Measurements from ENCODE around the gene WDR27.

- no peak for TF ChIP-seq CTCF (IDR thresholded peaks at IDR 0.05)
- TF ChIP-seq POLR2AphosphoS5 (IDR thresholded peaks at IDR 0.05): no peak
These were observed 51.4 kb downstream of the WDR27 start for GRCh38 chr6:169650241-169650958.
